ENCODE measurements around the gene C4orf50.

Gene C4orf50

DNA sequence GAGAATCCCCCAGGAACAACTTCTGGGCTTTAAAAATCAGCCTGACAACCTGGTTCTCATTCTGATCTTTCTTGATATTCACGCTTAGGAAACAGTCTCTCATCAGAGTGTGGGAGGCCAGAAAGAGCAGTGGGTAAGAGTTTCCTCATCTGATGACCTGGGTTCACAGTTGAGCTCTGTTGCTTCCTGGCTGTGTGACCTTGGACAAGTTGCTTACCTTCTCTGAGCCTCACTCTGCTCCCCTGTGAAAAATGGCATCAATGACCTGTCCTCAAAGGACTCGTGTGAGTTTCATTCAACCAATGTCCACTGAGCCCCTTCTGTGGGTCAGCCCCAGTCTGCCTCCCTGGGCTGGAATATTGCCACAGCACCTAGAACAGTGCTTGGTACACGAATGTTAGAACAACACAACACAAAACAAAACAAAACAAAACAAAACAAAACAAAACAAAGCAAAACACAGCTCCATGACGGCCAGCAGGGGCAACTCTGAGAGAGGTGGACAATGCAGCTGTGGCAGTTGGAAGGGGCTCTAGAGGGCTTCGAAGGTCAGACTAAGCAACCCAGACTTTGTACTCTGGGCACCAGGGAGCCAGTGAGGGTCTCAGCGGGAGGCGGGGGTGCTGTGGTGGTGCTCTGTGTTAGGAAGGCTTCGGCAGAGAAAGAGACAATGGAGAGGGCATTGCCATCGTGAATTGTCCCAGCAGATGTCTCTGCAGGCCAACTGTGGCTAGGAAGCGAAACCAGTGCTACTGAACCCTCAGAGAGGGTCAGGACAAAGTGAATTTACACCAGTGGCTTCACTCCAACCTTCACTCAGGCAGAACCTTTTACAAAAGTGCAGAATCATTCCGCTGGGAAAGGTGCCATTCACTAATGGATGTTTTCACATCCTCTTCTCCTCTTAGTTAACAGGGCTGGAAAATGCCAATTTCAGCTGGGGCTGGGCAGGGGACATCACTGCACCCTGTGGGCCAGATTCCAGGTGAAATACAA, 14.3 kb upstream of the C4orf50 start:
- H3K36me3 ChIP-seq, result no peaks in the 10 kb centered on the region
- no peaks in the 10 kb centered on the region for H3K27me3 ChIP-seq
- H3K4me1 ChIP-seq, result no peaks in the 10 kb centered on the region
- H3K9me3 ChIP-seq, result no peaks in the 10 kb centered on the region
- TF ChIP-seq, protein P1, sequence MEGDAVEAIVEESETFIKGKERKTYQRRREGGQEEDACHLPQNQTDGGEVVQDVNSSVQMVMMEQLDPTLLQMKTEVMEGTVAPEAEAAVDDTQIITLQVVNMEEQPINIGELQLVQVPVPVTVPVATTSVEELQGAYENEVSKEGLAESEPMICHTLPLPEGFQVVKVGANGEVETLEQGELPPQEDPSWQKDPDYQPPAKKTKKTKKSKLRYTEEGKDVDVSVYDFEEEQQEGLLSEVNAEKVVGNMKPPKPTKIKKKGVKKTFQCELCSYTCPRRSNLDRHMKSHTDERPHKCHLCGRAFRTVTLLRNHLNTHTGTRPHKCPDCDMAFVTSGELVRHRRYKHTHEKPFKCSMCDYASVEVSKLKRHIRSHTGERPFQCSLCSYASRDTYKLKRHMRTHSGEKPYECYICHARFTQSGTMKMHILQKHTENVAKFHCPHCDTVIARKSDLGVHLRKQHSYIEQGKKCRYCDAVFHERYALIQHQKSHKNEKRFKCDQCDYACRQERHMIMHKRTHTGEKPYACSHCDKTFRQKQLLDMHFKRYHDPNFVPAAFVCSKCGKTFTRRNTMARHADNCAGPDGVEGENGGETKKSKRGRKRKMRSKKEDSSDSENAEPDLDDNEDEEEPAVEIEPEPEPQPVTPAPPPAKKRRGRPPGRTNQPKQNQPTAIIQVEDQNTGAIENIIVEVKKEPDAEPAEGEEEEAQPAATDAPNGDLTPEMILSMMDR (IDR thresholded peaks at IDR 0.05; ENCODE audit: low read depth, low read length), result no peak
- DNase-seq, result no peak
- no peak overlapping the region for H3K4me3 ChIP-seq (ENCODE audit: low read depth, low read length)

DNA sequence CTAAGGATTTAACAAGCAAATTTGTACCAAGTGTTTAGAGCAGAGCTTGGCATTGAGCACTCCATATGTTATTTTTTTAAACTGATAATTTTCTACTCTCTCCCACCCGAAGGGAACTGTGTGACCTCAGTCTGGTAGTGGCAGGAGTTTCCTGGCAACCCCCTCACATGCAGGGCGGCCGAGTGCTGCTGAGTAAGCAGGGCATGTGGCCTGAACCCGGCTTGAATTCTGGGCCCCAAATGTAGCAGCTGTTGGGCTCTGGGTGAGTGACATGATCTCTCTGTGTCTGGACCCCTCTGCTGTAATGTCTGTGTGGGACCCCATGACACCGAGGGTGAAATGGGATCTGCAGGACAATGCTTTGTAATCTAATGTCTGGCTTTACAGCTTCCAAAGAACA, 13.6 kb upstream of the C4orf50 start:
- TF ChIP-seq, protein P1 (IDR thresholded peaks at IDR 0.05; ENCODE audit: low read depth, low read length), result no peak
- H3K27me3 ChIP-seq, result no peaks in the 10 kb centered on the region
- no peaks in the 10 kb centered on the region for H3K4me1 ChIP-seq
- no peak overlapping the region for H3K4me3 ChIP-seq (ENCODE audit: low read depth, low read length)
- DNase-seq, result no peak
- no peaks in the 10 kb centered on the region for H3K36me3 ChIP-seq
- no peaks in the 10 kb centered on the region for H3K9me3 ChIP-seq

GRCh38 chr4:6030679-6031078, 12.4 kb upstream of the C4orf50 start:
- Histone ChIP-seq H3K4me1 (no peaks in the 10 kb centered on the region), H3K36me3 (no peaks in the 10 kb centered on the region), H3K9me3 (no peaks in the 10 kb centered on the region), H3K4me3 (ENCODE audit: low read depth, low read length) (no peak overlapping the region), H3K27me3 (no peaks in the 10 kb centered on the region)
- DNase-seq, result no peak
- TF ChIP-seq, protein P1 (IDR thresholded peaks at IDR 0.05; ENCODE audit: low read depth, low read length), result no peak

DNA sequence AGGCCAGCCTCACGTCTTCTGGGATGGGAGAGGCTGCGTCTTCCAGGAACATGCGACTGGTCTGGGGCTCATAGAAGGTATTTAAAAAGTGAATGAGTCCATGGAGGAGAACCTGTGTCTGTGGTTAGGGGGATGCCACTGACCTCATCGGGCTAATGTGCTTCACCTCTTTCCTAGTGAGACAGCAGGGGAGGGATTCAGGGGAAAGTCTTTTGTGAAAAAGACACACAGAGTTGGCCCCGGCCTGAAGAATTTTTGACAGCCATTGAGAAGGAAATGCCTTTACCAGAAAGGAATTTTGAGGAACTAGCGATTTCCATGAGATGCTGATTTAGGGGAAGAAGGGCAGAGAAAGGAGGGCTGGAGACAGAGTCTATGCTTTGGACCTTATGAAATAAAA, 11.0 kb upstream of the C4orf50 start:
- no peaks in the 10 kb centered on the region for H3K27me3 ChIP-seq
- no peaks in the 10 kb centered on the region for H3K4me1 ChIP-seq
- H3K36me3 ChIP-seq, result no peaks in the 10 kb centered on the region
- TF ChIP-seq, protein P1 (IDR thresholded peaks at IDR 0.05; ENCODE audit: low read depth, low read length), result no peak
- H3K9me3 ChIP-seq, result no peaks in the 10 kb centered on the region
- no peak overlapping the region for H3K4me3 ChIP-seq (ENCODE audit: low read depth, low read length)
- DNase-seq, result no peak

- H3K4me1 ChIP-seq, result no peaks in the 10 kb centered on the region
These were observed 9.9 kb upstream of the C4orf50 start for GRCh38 chr4:6028168-6028567.

More at GRCh38 chr4:6028168-6028567, 9.9 kb upstream of the C4orf50 start:
- Histone ChIP-seq H3K4me3 (ENCODE audit: low read depth, low read length) (no peak overlapping the region), H3K36me3 (no peaks in the 10 kb centered on the region), H3K9me3 (no peaks in the 10 kb centered on the region), H3K27me3 (no peaks in the 10 kb centered on the region)
- TF ChIP-seq, protein P1 (IDR thresholded peaks at IDR 0.05; ENCODE audit: low read depth, low read length), result no peak
- DNase-seq, result no peak
